Spleen (tissue), 11 donors: ENCODE measurements around the gene DNAJB1. TPM values are rescaled to one million over a fixed set of nuclear protein-coding genes. Genes with fewer than 3 reads are reported as not detected.

Source experiments
- DNase-seq: peaks from one replicate; pipeline ENCODE4 v3.0.0-alpha.2; 2020
- H3K27ac ChIP-seq, 8 donors: fragments of 200-600 bp; sonication (generic) in 7 of 8; 1 replicate in 4 of 8; 2 replicates in 4 of 8; pipeline versions ENCODE4 v1.5.0 to v1.8.0; 2016 to 2021; ENCODE audit warnings: inconsistent platforms in 4 of 8, mild to moderate bottlenecking in 4 of 8, moderate library complexity in 1 of 8
- H3K27me3 ChIP-seq, 7 donors: fragments of 200-600 bp; sonication (generic) in 6 of 7; replicated peaks in 1 of 7; 1 replicate in 4 of 7; 2 replicates in 3 of 7; pipeline versions ENCODE4 v1.5.0 to v1.8.0; 2016 to 2021; ENCODE audit warnings: inconsistent platforms in 3 of 7, mild to moderate bottlenecking in 1 of 7
- H3K36me3 ChIP-seq, 6 donors: fragments of 200-600 bp; sonication (generic) in 5 of 6; 1 replicate in 4 of 6; 2 replicates in 2 of 6; pipeline versions ENCODE4 v1.5.0 to v1.8.0; 2016 to 2021; ENCODE audit warnings: inconsistent platforms in 2 of 6
- H3K4me1 ChIP-seq, 6 donors: fragments of 200-600 bp; sonication (generic) in 5 of 6; 1 replicate in 3 of 6; 2 replicates in 3 of 6; pipeline versions ENCODE4 v1.5.0 to v1.8.0; 2016 to 2021; ENCODE audit warnings: inconsistent platforms in 3 of 6
- H3K4me3 ChIP-seq, 8 donors: fragments of 200-600 bp; sonication (generic) in 7 of 8; 1 replicate in 4 of 8; 2 replicates in 4 of 8; pipeline versions ENCODE4 v1.5.0 to v1.8.0; 2016 to 2021; ENCODE audit warnings: inconsistent platforms in 4 of 8, mild to moderate bottlenecking in 4 of 8, moderate library complexity in 2 of 8
- H3K9me3 ChIP-seq, 8 donors: fragments of 200-600 bp; sonication (generic) in 7 of 8; 1 replicate in 4 of 8; 2 replicates in 4 of 8; pipeline versions ENCODE4 v1.5.0 to v1.8.0; 2016 to 2021; ENCODE audit warnings: inconsistent platforms in 4 of 8
- CTCF ChIP-seq, 11 experiments: fragments of 200-600 bp in 7 of 11; fragments of 450-650 bp in 4 of 11; sonication (generic) in 4 of 11; IDR thresholded peaks in 8 of 11; conservative IDR thresholded peaks in 3 of 11; 1 replicate in 7 of 11; 2 replicates in 4 of 11; pipeline versions ENCODE4 v1.4.0 to v1.8.0; 2016 to 2021; ENCODE audit warnings: antibody characterized with exemption in 11 of 11, inconsistent platforms in 4 of 11, mild to moderate bottlenecking in 1 of 11
- POLR2A ChIP-seq, 3 donors: fragments of 450-650 bp; IDR thresholded peaks; one replicate each; pipeline ENCODE4 v1.5.1; 2017; ENCODE audit warnings: antibody characterized with exemption in 3 of 3, mild to moderate bottlenecking in 1 of 3
- POLR2AphosphoS5 ChIP-seq, 3 donors: sonication (generic); formaldehyde crosslinking; IDR thresholded peaks; one replicate each; pipeline ENCODE4 v1.5.1; 2017; ENCODE audit warnings: antibody characterized with exemption in 3 of 3
- WGBS, 5 donors: extraction: QIAGEN DNeasy Blood & Tissue Kit in 3 of 5; methylation state at CpG; one replicate each; pipeline versions ENCODE4 v1.1.5 to v1.1.7; 2013 to 2018; 5-methylcytosine and 5-hydroxymethylcytosine counted together
- intact Hi-C: fragments of 100-400 bp; cut with DNase I; formaldehyde crosslinking; loops from one replicate; pipeline ENCODE4 v1.15.0; 2023; ENCODE audit warnings: low total_unique reads
- polyA plus RNA-seq, 3 donors: library from polyadenylated mRNA; stranded (reverse); fragments of 200-250 nt; gene quantifications; one replicate each; pipeline ENCODE4 v1.2.1, GENCODE V29; 2013
- total RNA-seq, 7 donors: library from RNA; depleted of rRNA in 3 of 7; stranded (reverse); fragments of >200 nt in 3 of 7; fragmentation: NEBNext Ultra II Directional in 4 of 7; extraction: Animal tissue kit (Norgen Biotek cat#: 25700) in 4 of 7; gene quantifications; one replicate each; pipeline versions ENCODE4 v1.1.0 to v1.2.1, GENCODE V29; 2016 to 2021
- donor health status: healthy with polysubstance abuse.
- donor health status: DM: no; HTN: no; CAD: no; lungs with moderate emphysema.
- donor health status: DM: no; HTN: no; CAD: no.
- donor health status: Bipolar disorder and iron deficiency.
- donor health status: healthy.
- donor health status: DM: no; HTN: no; CAD: no.
- donor health status: DM: yes; HTN: yes; CAD: no.

Gene DNAJB1
- total and polyA plus RNA-seq, 10 donors = 12.6 to 157 (median 39.3) TPM

GRCh38 chr19:14563590-14563926 is 45.4 kb upstream of the DNAJB1 start:
- Histone ChIP-seq H3K9me3 (no peaks in the 10 kb centered on the region), H3K36me3 (peaks cover 0 to 73% (median 32%) of the 10 kb centered on the region in 6 donors), H3K27ac (no peak overlapping the region), H3K4me1 (peaks cover 4 to 71% (median 41%) of the 10 kb centered on the region in 6 donors), H3K4me3 (no peak overlapping the region), H3K27me3 (no peaks in the 10 kb centered on the region)
- 84 to 99% (median 93%) methylated on average over 5 to 16 of the region's 16 CpGs for WGBS, 5 donors
- no peak for TF ChIP-seq CTCF (IDR thresholded peaks at IDR 0.05 in 8 of 11, conservative IDR thresholded peaks at IDR 0.05 in 3 of 11)
- no peak for TF ChIP-seq POLR2AphosphoS5 (IDR thresholded peaks at IDR 0.05)
- no peak for TF ChIP-seq POLR2A (IDR thresholded peaks at IDR 0.05)
- intact Hi-C loops = no loop called here
- DNase-seq = no peak

GRCh38 chr19:14562660-14563589 is 44.7 kb upstream of the DNAJB1 start:
- H3K4me1 ChIP-seq = peaks cover 4 to 71% (median 41%) of the 10 kb centered on the region in 6 donors
- no peak for TF ChIP-seq POLR2A (IDR thresholded peaks at IDR 0.05)
- no peak for TF ChIP-seq POLR2AphosphoS5 (IDR thresholded peaks at IDR 0.05)
- no peak for TF ChIP-seq CTCF (IDR thresholded peaks at IDR 0.05 in 8 of 11, conservative IDR thresholded peaks at IDR 0.05 in 3 of 11)
- H3K4me3 ChIP-seq = no peak overlapping the region
- WGBS, 5 donors = 86 to 93% (median 89%) methylated on average over 17 to 23 of the region's 23 CpGs
- intact Hi-C loops = no loop called here
- H3K36me3 ChIP-seq = peaks cover 0 to 70% (median 32%) of the 10 kb centered on the region in 6 donors
- DNase-seq = no peak
- H3K27me3 ChIP-seq = no peaks in the 10 kb centered on the region
- H3K27ac ChIP-seq = peak overlapping the region in 6 of 8 donors; percentile 13 to 64 (median 56)
- H3K9me3 ChIP-seq = no peaks in the 10 kb centered on the region

- WGBS, 5 donors = 37 to 69% (median 60%) methylated on average over 11 to 22 of the region's 22 CpGs
- peaks cover 7 to 71% (median 40%) of the 10 kb centered on the region in 6 donors for H3K4me1 ChIP-seq
- H3K36me3 ChIP-seq = peaks cover 0 to 59% (median 27%) of the 10 kb centered on the region in 6 donors
- DNase-seq = no peak
- no peak overlapping the region for H3K4me3 ChIP-seq
- intact Hi-C loops = no loop called here
- peak overlapping the region in 7 of 8 donors; percentile 13 to 64 (median 50) for H3K27ac ChIP-seq
- H3K27me3 ChIP-seq = no peaks in the 10 kb centered on the region
- no peaks in the 10 kb centered on the region for H3K9me3 ChIP-seq
- TF ChIP-seq CTCF (IDR thresholded peaks at IDR 0.05 in 8 of 11, conservative IDR thresholded peaks at IDR 0.05 in 3 of 11) (no peak), POLR2AphosphoS5 (IDR thresholded peaks at IDR 0.05) (peak in 1 of 3 donors; percentile 12)
Observed at GRCh38 chr19:14561847-14562351, 43.7 kb upstream of the DNAJB1 start.

DNA sequence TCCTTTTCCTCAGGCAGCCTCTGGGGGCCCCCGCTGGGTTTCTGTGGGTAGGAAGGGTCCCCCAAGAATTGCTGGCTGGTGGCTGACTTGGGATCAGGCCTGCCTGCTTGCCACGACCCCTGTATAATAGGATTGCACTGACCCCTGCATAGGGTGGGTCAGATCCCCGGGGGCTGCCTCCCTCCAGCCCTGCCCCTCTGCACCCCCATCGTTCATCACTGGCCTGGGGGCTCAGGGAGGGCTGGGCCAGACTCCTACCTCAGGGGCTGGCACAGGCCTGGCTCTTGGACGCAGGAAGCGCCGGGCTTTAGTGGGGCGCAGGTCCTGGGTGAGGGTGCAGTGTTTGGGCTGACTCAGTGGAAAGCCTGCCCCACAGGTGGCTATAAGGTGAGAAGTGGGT is 43.1 kb upstream of the DNAJB1 start:
- TF ChIP-seq POLR2A (IDR thresholded peaks at IDR 0.05) (no peak), POLR2AphosphoS5 (IDR thresholded peaks at IDR 0.05) (no peak), CTCF (IDR thresholded peaks at IDR 0.05 in 8 of 11, conservative IDR thresholded peaks at IDR 0.05 in 3 of 11) (no peak)
- WGBS, 5 donors = 82 to 91% (median 87%) methylated on average over 6 to 8 of the region's 8 CpGs
- no peak for DNase-seq
- intact Hi-C loops = no loop called here
- Histone ChIP-seq H3K4me1 (peaks cover 12 to 71% (median 44%) of the 10 kb centered on the region in 6 donors), H3K27ac (peak overlapping the region in 5 of 8 donors; percentile 49 to 64 (median 63)), H3K27me3 (no peaks in the 10 kb centered on the region), H3K9me3 (no peaks in the 10 kb centered on the region), H3K36me3 (peaks cover 0 to 53% (median 26%) of the 10 kb centered on the region in 6 donors), H3K4me3 (no peak overlapping the region)
